ENCODE data around the gene GRAMD4.
"Not testable (repeated sequence)": the region's sequence is repeated elsewhere in the genome, so short reads cannot be mapped to it uniquely, and the experiment has no call there.

GRAMD4 gene

DNA sequence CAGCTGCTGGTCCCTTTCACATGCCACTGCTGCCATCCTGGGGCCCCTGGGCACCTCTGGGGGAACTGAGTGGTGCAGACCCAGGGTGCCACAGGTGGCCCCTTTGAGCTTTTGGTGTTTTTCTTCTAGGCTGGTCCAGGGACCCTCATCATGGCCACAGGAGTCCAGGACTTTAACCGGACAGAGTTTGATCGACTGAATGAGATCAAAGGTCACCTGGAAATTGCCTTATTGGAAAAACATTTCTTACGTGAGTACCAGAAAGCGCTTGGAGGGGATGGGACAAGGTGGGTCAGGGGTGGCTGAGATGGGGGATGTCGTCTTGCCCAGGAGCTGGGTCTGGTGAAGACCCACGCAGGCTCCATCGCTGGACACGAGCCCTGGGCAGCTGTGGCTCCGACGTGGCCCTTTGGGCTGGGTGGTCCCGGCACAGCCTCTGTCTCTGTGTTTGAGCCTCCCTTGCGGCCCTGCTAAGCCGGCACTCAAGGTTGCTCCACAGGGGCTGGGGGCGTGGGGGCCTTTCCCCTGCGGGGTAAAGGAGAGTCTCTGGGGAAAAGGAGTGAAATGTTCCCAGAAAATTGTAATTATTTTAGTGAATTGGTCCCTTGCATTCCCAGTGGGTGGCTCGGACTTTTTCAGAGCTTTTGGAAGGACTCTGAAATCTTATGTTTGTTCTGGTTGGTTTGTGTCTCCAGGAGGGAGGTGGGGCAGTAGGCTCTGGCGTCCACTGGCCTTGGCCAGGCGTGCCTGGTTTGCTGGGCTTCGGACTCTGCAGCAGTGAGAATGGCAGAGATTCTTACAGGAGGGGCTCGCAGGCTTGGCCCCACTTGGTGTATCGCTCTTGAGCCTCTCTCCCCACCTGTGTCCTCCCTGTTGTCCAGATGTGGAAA lies 17.8 kb downstream of the GRAMD4 start:
- DNase-seq (ENCODE audit: low spot score), result no peak

DNA sequence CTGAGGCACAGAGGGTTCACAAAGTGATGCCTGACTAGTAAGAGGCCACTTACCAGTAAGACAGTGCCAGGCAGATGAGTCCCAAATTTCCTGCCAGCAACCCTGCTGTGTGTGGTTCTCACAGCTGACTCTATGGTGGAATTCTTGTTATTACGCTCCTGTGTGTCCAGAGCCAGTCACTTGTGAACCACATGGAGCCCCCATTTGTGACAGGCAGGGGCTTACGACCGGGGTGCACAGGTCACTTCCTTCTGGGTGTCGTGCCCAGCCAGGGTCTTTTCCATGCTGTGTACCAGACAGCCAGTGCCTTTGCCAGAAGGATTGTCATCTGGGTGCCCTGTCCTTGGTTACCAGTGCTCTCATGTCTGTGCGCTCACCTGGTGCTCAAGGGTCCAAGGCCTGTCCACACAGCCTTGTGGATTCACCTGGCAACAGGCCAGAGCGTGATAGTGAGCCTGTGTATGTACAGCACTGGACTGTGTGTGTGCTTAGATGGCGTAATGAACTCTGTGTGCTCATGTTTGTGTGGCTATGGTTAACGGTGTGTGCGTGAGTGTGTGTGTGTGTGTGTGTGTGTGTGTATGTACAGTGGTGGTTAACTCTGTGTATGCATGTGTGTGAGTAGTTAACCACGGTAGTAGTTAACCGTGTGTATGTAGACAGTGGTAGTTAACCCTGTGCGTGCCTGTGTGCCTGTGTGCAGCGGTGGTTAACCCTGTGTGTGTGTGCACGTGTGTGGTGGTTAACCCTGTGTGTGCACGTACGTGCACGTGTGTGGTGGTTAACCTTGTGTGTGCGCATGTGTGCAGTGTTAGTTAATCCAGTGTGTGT lies 18.6 kb downstream of the GRAMD4 start:
- no peak for DNase-seq (ENCODE audit: low spot score)

- DNase-seq (ENCODE audit: low spot score), result no peak
Measured at GRCh38 chr22:46639843-46640242, 19.7 kb downstream of the GRAMD4 start.

DNA sequence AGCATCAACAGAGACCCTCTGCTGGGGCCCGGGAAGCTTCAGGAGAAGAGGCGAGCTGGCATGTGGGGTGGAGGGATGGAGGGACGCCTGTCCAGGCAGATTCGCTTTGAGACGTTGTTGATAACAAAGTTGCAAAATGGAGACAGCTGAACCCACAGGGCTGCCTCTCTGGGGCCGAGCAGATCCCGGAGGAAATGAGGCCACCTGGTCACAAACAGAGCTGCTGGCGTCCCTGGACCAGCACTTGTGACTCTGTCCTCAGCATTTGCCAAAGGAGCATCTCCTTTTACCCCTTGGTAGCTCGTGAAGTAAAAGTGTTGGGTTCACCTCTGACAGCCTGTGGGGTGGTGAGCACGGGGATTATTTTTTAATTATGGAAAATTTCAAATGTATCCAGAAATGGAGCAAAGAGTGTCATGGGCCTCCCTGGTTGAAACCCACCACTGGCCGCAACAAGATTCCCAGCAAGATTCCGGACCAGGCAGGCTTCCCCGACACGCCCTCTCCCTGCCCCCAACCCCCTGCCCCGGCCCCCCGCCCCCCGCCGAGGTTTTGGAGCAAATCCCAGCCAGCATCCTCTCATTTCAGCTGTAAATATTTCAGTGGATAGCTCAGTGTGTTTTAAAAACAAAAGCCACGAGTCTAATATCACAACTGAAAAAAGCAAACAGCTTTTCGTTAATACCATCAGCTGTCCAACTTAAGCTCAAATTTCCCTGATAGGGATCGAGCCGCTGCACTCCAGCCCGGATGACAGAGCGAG lies 20.3 kb downstream of the GRAMD4 start:
- no peak for DNase-seq (ENCODE audit: low spot score)

- no peak for DNase-seq (ENCODE audit: low spot score)
Measured at GRCh38 chr22:46641811-46642266, 21.7 kb downstream of the GRAMD4 start.

- not testable (repeated sequence) for DNase-seq (ENCODE audit: low spot score)
Measured at GRCh38 chr22:46642840-46643480, 22.8 kb downstream of the GRAMD4 start.

- no peak for DNase-seq (ENCODE audit: low spot score)
Measured at GRCh38 chr22:46646531-46647215, 26.5 kb downstream of the GRAMD4 start.

- DNase-seq (ENCODE audit: low spot score), result not testable (repeated sequence)
Measured at GRCh38 chr22:46648225-46648820, 28.1 kb downstream of the GRAMD4 start.

- DNase-seq (ENCODE audit: low spot score), result no peak
Measured at GRCh38 chr22:46649141-46650077, 29.2 kb downstream of the GRAMD4 start.

DNA sequence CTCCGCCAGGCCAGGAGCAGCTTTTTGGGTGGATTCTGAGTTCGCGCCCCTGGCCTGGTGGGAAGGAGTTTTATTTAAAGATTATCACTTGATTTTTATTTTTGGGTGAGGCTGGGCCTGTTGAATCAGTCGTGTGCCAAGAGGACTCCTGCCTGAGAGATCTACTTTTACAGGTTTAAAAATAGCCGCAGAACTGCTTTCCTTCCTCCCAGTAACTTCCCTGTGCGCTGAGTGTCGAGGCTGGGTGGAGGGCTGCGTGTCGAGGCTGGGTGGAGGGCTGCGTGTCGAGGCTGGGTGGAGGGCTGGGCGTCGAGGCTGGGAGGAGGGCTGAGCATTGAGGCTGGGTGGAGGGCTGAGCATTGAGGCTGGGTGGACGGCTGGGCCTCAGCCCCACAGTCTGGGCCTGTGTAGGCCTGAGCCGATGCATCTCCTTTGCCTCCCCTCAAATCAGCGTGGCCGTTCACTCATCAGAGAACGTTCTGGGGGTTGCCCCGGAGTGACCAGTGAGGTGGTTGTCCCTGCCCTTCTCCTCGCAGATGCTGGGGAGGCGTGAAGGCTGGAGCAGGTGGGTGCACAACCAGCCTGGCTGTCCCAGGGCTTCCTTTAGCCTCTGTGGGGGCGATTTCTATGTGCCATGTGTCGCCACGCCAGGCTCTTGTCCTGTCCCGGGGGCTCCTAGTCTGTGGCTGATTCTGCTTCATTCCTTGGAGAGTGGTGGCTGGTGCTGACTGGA lies 30.1 kb downstream of the GRAMD4 start:
- no peak for DNase-seq (ENCODE audit: low spot score)

GRCh38 chr22:46651316-46651715 lies 31.1 kb downstream of the GRAMD4 start:
- no peak for DNase-seq (ENCODE audit: low spot score)

- DNase-seq (ENCODE audit: low spot score), result no peak
Measured at GRCh38 chr22:46652081-46652846, 32.1 kb downstream of the GRAMD4 start.

- no peak for DNase-seq (ENCODE audit: low spot score)
Measured at GRCh38 chr22:46652847-46653331, 32.7 kb downstream of the GRAMD4 start.

DNA sequence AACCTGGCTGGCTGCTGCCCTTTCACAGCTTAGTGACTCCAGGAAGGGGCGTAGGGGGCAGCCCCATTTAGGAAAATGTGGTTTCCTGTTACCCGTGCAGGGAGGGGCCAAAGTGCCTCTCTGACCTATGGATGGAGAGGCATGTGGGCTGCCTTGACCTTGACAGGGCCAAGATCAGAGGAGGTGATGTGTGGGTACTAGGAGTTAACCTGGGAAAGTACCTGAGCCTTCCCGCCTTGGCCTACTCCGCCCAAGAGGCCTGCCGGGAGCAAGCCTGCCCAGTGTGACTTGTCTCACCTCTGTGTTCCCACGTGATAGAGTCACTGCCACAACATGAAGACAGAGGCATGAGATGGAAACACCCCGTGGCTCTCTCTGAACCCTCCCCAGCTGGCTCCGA lies 33.4 kb downstream of the GRAMD4 start:
- no peak for DNase-seq (ENCODE audit: low spot score)

- no peak for DNase-seq (ENCODE audit: low spot score)
Measured at GRCh38 chr22:46654426-46654825, 34.2 kb downstream of the GRAMD4 start.

DNA sequence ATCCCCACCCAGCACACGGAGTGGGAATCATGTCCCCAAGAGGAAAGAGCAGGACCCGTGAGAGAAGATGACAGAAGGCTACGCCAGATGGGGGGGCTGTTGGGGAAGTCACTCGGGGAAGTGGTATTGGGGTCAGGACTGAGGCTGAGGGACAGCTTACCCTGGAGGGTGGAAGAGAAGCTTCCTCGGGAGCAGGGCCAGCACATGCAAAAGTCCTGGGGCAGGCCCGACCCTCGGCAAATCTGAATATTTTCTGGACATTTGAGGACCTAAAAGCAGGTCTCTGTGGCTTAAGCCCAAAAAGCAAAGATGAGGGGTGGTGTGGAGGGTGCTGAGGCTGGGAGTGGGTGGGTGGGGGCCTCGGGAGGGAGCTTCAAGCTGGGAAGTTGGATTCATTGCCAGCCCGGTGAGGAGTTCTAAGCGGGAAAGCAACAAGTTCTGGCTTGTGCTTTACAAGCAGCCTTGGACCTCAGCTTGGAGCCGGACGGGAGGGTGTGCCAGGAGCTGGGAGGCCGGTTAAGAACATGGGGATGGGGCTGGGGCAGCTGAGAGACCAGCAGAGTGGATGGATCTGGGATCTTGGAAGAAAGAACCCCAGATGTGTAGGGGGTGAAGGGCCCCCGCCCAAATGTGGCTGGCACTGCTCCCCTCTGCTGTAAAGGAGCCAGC lies 34.9 kb downstream of the GRAMD4 start:
- DNase-seq (ENCODE audit: low spot score), result no peak
